ENCODE results near the gene CYSLTR2.
"Not testable (repeated sequence)": the region's sequence is repeated elsewhere in the genome, so short reads cannot be mapped to it uniquely, and the experiment has no call there.

Gene CYSLTR2

GRCh38 chr13:48661107-48661506, 7.4 kb downstream of the CYSLTR2 start:
- no peaks in the 10 kb centered on the region for H3K36me3 ChIP-seq (ENCODE audit: insufficient read depth, low read length)
- no peaks in the 10 kb centered on the region for H3K4me1 ChIP-seq (ENCODE audit: control insufficient read depth, insufficient read depth, low read length, unreplicated experiment)
- no peak overlapping the region for H2AFZ ChIP-seq (ENCODE audit: low read length, unreplicated experiment)
- H3K27ac ChIP-seq (ENCODE audit: low read depth, low read length): no peak overlapping the region
- H3K79me2 ChIP-seq (ENCODE audit: control insufficient read depth, insufficient read depth, low read length, unreplicated experiment): no peaks in the 10 kb centered on the region
- H3K4me3 ChIP-seq (ENCODE audit: low read depth, low read length): no peak overlapping the region
- peaks cover 14% of the 10 kb centered on the region; the same call in 1 of the 2 replicates for H3K27me3 ChIP-seq (ENCODE audit: insufficient read depth, low read length)

GRCh38 chr13:48662226-48662625, 8.5 kb downstream of the CYSLTR2 start:
- H3K36me3 ChIP-seq (ENCODE audit: insufficient read depth, low read length): no peaks in the 10 kb centered on the region
- peaks cover 3% of the 10 kb centered on the region; the same call in 1 of the 2 replicates for H3K27me3 ChIP-seq (ENCODE audit: insufficient read depth, low read length)
- no peak overlapping the region for H2AFZ ChIP-seq (ENCODE audit: low read length, unreplicated experiment)
- H3K79me2 ChIP-seq (ENCODE audit: control insufficient read depth, insufficient read depth, low read length, unreplicated experiment): no peaks in the 10 kb centered on the region
- H3K4me1 ChIP-seq (ENCODE audit: control insufficient read depth, insufficient read depth, low read length, unreplicated experiment): no peaks in the 10 kb centered on the region
- H3K4me3 ChIP-seq (ENCODE audit: low read depth, low read length): no peak overlapping the region
- H3K27ac ChIP-seq (ENCODE audit: low read depth, low read length): no peak overlapping the region

GRCh38 chr13:48667136-48667535, 13.4 kb downstream of the CYSLTR2 start:
- Histone ChIP-seq H3K4me3 (ENCODE audit: low read depth, low read length) (no peak overlapping the region), H3K79me2 (ENCODE audit: control insufficient read depth, insufficient read depth, low read length, unreplicated experiment) (no peaks in the 10 kb centered on the region), H2AFZ (ENCODE audit: low read length, unreplicated experiment) (no peak overlapping the region), H3K27me3 (ENCODE audit: insufficient read depth, low read length) (no peaks in the 10 kb centered on the region; the same call in 1 of the 2 replicates), H3K36me3 (ENCODE audit: insufficient read depth, low read length) (no peaks in the 10 kb centered on the region), H3K27ac (ENCODE audit: low read depth, low read length) (no peak overlapping the region), H3K4me1 (ENCODE audit: control insufficient read depth, insufficient read depth, low read length, unreplicated experiment) (no peaks in the 10 kb centered on the region)

- not testable (repeated sequence) for H3K4me1 ChIP-seq (ENCODE audit: control insufficient read depth, insufficient read depth, low read length, unreplicated experiment); H3K79me2 ChIP-seq (ENCODE audit: control insufficient read depth, insufficient read depth, low read length, unreplicated experiment); H3K27me3 ChIP-seq (ENCODE audit: insufficient read depth, low read length); H2AFZ ChIP-seq (ENCODE audit: low read length, unreplicated experiment); H3K36me3 ChIP-seq (ENCODE audit: insufficient read depth, low read length); H3K4me3 ChIP-seq (ENCODE audit: low read depth, low read length); H3K27ac ChIP-seq (ENCODE audit: low read depth, low read length)
Observed at GRCh38 chr13:48671421-48671820, 17.7 kb downstream of the CYSLTR2 start.

- no peak overlapping the region for H3K4me3 ChIP-seq (ENCODE audit: low read depth, low read length)
- H3K27ac ChIP-seq (ENCODE audit: low read depth, low read length): no peak overlapping the region
- H3K79me2 ChIP-seq (ENCODE audit: control insufficient read depth, insufficient read depth, low read length, unreplicated experiment): no peaks in the 10 kb centered on the region
- peaks cover 43% of the 10 kb centered on the region for H3K27me3 ChIP-seq (ENCODE audit: insufficient read depth, low read length)
- no peaks in the 10 kb centered on the region for H3K4me1 ChIP-seq (ENCODE audit: control insufficient read depth, insufficient read depth, low read length, unreplicated experiment)
- H2AFZ ChIP-seq (ENCODE audit: low read length, unreplicated experiment): no peak overlapping the region
- H3K36me3 ChIP-seq (ENCODE audit: insufficient read depth, low read length): no peaks in the 10 kb centered on the region
Observed at GRCh38 chr13:48675247-48675646, 21.5 kb downstream of the CYSLTR2 start.

GRCh38 chr13:48678316-48678715, 24.6 kb downstream of the CYSLTR2 start:
- no peak overlapping the region for H3K4me3 ChIP-seq (ENCODE audit: low read depth, low read length)
- H3K36me3 ChIP-seq (ENCODE audit: insufficient read depth, low read length): no peaks in the 10 kb centered on the region
- H3K27me3 ChIP-seq (ENCODE audit: insufficient read depth, low read length): peaks cover 64% of the 10 kb centered on the region
- no peak overlapping the region for H3K27ac ChIP-seq (ENCODE audit: low read depth, low read length)
- no peaks in the 10 kb centered on the region for H3K79me2 ChIP-seq (ENCODE audit: control insufficient read depth, insufficient read depth, low read length, unreplicated experiment)
- no peak overlapping the region for H2AFZ ChIP-seq (ENCODE audit: low read length, unreplicated experiment)
- H3K4me1 ChIP-seq (ENCODE audit: control insufficient read depth, insufficient read depth, low read length, unreplicated experiment): no peaks in the 10 kb centered on the region

- Histone ChIP-seq H3K27me3 (ENCODE audit: insufficient read depth, low read length) (peaks cover 68% of the 10 kb centered on the region), H3K27ac (ENCODE audit: low read depth, low read length) (no peak overlapping the region), H3K79me2 (ENCODE audit: control insufficient read depth, insufficient read depth, low read length, unreplicated experiment) (no peaks in the 10 kb centered on the region), H3K36me3 (ENCODE audit: insufficient read depth, low read length) (no peaks in the 10 kb centered on the region), H3K4me3 (ENCODE audit: low read depth, low read length) (no peak overlapping the region), H3K4me1 (ENCODE audit: control insufficient read depth, insufficient read depth, low read length, unreplicated experiment) (no peaks in the 10 kb centered on the region), H2AFZ (ENCODE audit: low read length, unreplicated experiment) (no peak overlapping the region)
Observed at GRCh38 chr13:48679941-48680680, 26.4 kb downstream of the CYSLTR2 start.

- no peaks in the 10 kb centered on the region for H3K36me3 ChIP-seq (ENCODE audit: insufficient read depth, low read length)
- no peak overlapping the region for H3K27ac ChIP-seq (ENCODE audit: low read depth, low read length)
- no peaks in the 10 kb centered on the region for H3K79me2 ChIP-seq (ENCODE audit: control insufficient read depth, insufficient read depth, low read length, unreplicated experiment)
- no peaks in the 10 kb centered on the region for H3K4me1 ChIP-seq (ENCODE audit: control insufficient read depth, insufficient read depth, low read length, unreplicated experiment)
- no peak overlapping the region for H2AFZ ChIP-seq (ENCODE audit: low read length, unreplicated experiment)
- H3K4me3 ChIP-seq (ENCODE audit: low read depth, low read length): no peak overlapping the region
- H3K27me3 ChIP-seq (ENCODE audit: insufficient read depth, low read length): peaks cover 71% of the 10 kb centered on the region
Observed at GRCh38 chr13:48680756-48681392, 27.1 kb downstream of the CYSLTR2 start.

GRCh38 chr13:48681905-48682304, 28.2 kb downstream of the CYSLTR2 start:
- Histone ChIP-seq H3K36me3 (ENCODE audit: insufficient read depth, low read length) (no peaks in the 10 kb centered on the region), H3K79me2 (ENCODE audit: control insufficient read depth, insufficient read depth, low read length, unreplicated experiment) (no peaks in the 10 kb centered on the region), H3K27ac (ENCODE audit: low read depth, low read length) (no peak overlapping the region), H3K27me3 (ENCODE audit: insufficient read depth, low read length) (peaks cover 66% of the 10 kb centered on the region), H2AFZ (ENCODE audit: low read length, unreplicated experiment) (no peak overlapping the region), H3K4me1 (ENCODE audit: control insufficient read depth, insufficient read depth, low read length, unreplicated experiment) (no peaks in the 10 kb centered on the region), H3K4me3 (ENCODE audit: low read depth, low read length) (no peak overlapping the region)

- Histone ChIP-seq H3K27me3 (ENCODE audit: insufficient read depth, low read length) (peaks cover 63% of the 10 kb centered on the region), H3K4me1 (ENCODE audit: control insufficient read depth, insufficient read depth, low read length, unreplicated experiment) (no peaks in the 10 kb centered on the region), H3K79me2 (ENCODE audit: control insufficient read depth, insufficient read depth, low read length, unreplicated experiment) (no peaks in the 10 kb centered on the region)
Observed at GRCh38 chr13:48682436-48682835, 28.7 kb downstream of the CYSLTR2 start.

GRCh38 chr13:48686636-48687210, 33.0 kb downstream of the CYSLTR2 start:
- H3K4me3 ChIP-seq (ENCODE audit: low read depth, low read length): no peak overlapping the region
- H3K27ac ChIP-seq (ENCODE audit: low read depth, low read length): no peak overlapping the region
- H3K79me2 ChIP-seq (ENCODE audit: control insufficient read depth, insufficient read depth, low read length, unreplicated experiment): no peaks in the 10 kb centered on the region
- H2AFZ ChIP-seq (ENCODE audit: low read length, unreplicated experiment): no peak overlapping the region
- peaks cover 31% of the 10 kb centered on the region for H3K27me3 ChIP-seq (ENCODE audit: insufficient read depth, low read length)
- no peaks in the 10 kb centered on the region for H3K36me3 ChIP-seq (ENCODE audit: insufficient read depth, low read length)
- H3K4me1 ChIP-seq (ENCODE audit: control insufficient read depth, insufficient read depth, low read length, unreplicated experiment): no peaks in the 10 kb centered on the region

More at GRCh38 chr13:48682436-48682835, 28.7 kb downstream of the CYSLTR2 start:
- Histone ChIP-seq H3K4me3 (ENCODE audit: low read depth, low read length) (no peak overlapping the region), H2AFZ (ENCODE audit: low read length, unreplicated experiment) (no peak overlapping the region), H3K36me3 (ENCODE audit: insufficient read depth, low read length) (no peaks in the 10 kb centered on the region), H3K27ac (ENCODE audit: low read depth, low read length) (no peak overlapping the region)
